ENCODE data around the gene ABI3BP. TPM values are rescaled to one million over a fixed set of nuclear protein-coding genes. Genes with fewer than 3 reads are reported as not detected.

ABI3BP gene
- total RNA-seq, 1 experiment from 2014 or later, result 0.74 TPM

GRCh38 chr3:100852840-100853239, 140.4 kb downstream of the ABI3BP start:
- TF ChIP-seq HMGA2 (CRISPR knock-in tag; IDR thresholded peaks at IDR 0.05) (no peak), ZBTB43 (CRISPR knock-in tag; IDR thresholded peaks at IDR 0.05) (no peak), GTF2I (CRISPR knock-in tag; conservative IDR thresholded peaks at IDR 0.05) (no peak), CREB1 (CRISPR knock-in tag; IDR thresholded peaks at IDR 0.05) (no peak), ZNF396 (CRISPR knock-in tag; IDR thresholded peaks at IDR 0.05; ENCODE audit: borderline replicate concordance) (no peak), TEAD1 (CRISPR knock-in tag; IDR thresholded peaks at IDR 0.05) (no peak)
- TF ChIP-seq, protein P1, sequence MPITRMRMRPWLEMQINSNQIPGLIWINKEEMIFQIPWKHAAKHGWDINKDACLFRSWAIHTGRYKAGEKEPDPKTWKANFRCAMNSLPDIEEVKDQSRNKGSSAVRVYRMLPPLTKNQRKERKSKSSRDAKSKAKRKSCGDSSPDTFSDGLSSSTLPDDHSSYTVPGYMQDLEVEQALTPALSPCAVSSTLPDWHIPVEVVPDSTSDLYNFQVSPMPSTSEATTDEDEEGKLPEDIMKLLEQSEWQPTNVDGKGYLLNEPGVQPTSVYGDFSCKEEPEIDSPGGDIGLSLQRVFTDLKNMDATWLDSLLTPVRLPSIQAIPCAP (CRISPR knock-in tag; IDR thresholded peaks at IDR 0.05), result no peak
- Mint-ChIP-seq H3K4me3 (no peak overlapping the region), H3K4me1 (no peaks in the 10 kb centered on the region), H3K27ac (no peak overlapping the region), H3K27me3 (ENCODE audit: low read depth) (no peaks in the 10 kb centered on the region), H3K9me3 (no peaks in the 10 kb centered on the region), H3K36me3 (no peaks in the 10 kb centered on the region)
- ATAC-seq (no peak), DNase-seq (ENCODE audit: low spot score) (no peak)
- ChIA-PET CTCF (interaction anchor here (1.0 to 2.2 kb wide), 2 partner anchors 33 to 56 kb away, joined by 3 to 6 read pairs; no protein-coding TSS in a partner anchor), POLR2A (no interaction called here)

- ATAC-seq (no peak), DNase-seq (ENCODE audit: low spot score) (no peak)
- Mint-ChIP-seq H3K27me3 (ENCODE audit: low read depth) (no peaks in the 10 kb centered on the region), H3K27ac (no peak overlapping the region), H3K9me3 (no peaks in the 10 kb centered on the region), H3K4me3 (no peak overlapping the region), H3K36me3 (no peaks in the 10 kb centered on the region), H3K4me1 (no peaks in the 10 kb centered on the region)
- ChIA-PET CTCF (no interaction called here), POLR2A (no interaction called here)
- TF ChIP-seq ATF1 (CRISPR knock-in tag; IDR thresholded peaks at IDR 0.05) (no peak), SMAD3 (CRISPR knock-in tag; IDR thresholded peaks at IDR 0.05; ENCODE audit: borderline replicate concordance) (no peak), ZBTB21 (CRISPR knock-in tag; IDR thresholded peaks at IDR 0.05; ENCODE audit: borderline replicate concordance) (no peak), TCF7 (CRISPR knock-in tag; IDR thresholded peaks at IDR 0.05; ENCODE audit: low read depth) (no peak), ZNF532 (CRISPR knock-in tag; IDR thresholded peaks at IDR 0.05; ENCODE audit: borderline replicate concordance) (no peak), OVOL2 (CRISPR knock-in tag; IDR thresholded peaks at IDR 0.05; ENCODE audit: borderline replicate concordance) (no peak), CREM (CRISPR knock-in tag; IDR thresholded peaks at IDR 0.05) (no peak), ELF4 (CRISPR knock-in tag; IDR thresholded peaks at IDR 0.05; ENCODE audit: low read depth) (no peak), PRRX2 (CRISPR knock-in tag; IDR thresholded peaks at IDR 0.05) (no peak), SOX15 (CRISPR knock-in tag; IDR thresholded peaks at IDR 0.05) (no peak)
- TF ChIP-seq, protein P2, sequence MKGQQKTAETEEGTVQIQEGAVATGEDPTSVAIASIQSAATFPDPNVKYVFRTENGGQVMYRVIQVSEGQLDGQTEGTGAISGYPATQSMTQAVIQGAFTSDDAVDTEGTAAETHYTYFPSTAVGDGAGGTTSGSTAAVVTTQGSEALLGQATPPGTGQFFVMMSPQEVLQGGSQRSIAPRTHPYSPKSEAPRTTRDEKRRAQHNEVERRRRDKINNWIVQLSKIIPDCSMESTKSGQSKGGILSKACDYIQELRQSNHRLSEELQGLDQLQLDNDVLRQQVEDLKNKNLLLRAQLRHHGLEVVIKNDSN (CRISPR knock-in tag; IDR thresholded peaks at IDR 0.05), result no peak
- TF ChIP-seq, protein P3, sequence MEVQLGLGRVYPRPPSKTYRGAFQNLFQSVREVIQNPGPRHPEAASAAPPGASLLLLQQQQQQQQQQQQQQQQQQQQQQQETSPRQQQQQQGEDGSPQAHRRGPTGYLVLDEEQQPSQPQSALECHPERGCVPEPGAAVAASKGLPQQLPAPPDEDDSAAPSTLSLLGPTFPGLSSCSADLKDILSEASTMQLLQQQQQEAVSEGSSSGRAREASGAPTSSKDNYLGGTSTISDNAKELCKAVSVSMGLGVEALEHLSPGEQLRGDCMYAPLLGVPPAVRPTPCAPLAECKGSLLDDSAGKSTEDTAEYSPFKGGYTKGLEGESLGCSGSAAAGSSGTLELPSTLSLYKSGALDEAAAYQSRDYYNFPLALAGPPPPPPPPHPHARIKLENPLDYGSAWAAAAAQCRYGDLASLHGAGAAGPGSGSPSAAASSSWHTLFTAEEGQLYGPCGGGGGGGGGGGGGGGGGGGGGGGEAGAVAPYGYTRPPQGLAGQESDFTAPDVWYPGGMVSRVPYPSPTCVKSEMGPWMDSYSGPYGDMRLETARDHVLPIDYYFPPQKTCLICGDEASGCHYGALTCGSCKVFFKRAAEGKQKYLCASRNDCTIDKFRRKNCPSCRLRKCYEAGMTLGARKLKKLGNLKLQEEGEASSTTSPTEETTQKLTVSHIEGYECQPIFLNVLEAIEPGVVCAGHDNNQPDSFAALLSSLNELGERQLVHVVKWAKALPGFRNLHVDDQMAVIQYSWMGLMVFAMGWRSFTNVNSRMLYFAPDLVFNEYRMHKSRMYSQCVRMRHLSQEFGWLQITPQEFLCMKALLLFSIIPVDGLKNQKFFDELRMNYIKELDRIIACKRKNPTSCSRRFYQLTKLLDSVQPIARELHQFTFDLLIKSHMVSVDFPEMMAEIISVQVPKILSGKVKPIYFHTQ (CRISPR knock-in tag; IDR thresholded peaks at IDR 0.05), result no peak
Measured at GRCh38 chr3:100850701-100851100, 142.5 kb downstream of the ABI3BP start.
